Measurements from ENCODE around the gene PRTFDC1. TPM values are rescaled to one million over a fixed set of nuclear protein-coding genes. Genes with fewer than 3 reads are reported as not detected.

PRTFDC1 gene
- total RNA-seq, 1 donor from 2014 or later, result 1.5 TPM

DNA sequence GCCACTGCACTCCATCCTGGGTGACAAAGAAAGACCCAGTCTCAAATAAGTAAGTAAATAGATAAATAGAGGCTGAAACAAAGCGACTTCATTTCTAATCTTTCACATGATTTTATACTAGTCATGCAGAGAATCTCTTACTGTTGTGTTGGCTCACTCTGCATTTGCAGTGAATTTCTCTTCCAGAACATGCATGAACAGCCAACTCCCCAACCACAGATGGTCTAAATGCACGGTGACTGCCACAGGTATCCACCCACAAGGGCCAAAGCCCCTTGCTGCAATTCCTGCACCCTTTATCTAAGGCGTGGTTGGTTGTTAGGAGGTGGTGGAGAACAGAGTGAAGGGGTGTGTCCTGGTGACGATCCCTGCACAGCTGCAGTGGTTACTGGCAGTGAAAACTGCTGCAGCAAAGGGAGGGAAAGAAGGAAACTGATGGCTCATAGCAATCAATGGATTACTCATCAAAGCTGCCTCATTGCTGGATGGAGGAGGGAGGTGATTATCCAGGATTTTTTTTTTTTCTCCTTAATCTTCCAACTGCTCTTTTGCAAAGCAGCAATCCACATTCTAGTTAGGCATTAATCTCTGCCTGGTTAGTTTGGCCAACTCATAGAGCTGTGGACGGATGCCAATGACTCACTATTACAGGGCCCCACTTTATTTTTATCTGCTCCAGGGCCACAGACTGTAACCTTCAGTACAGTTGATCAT is 50.6 kb downstream of the PRTFDC1 start:
- DNase-seq, result peak; percentile 29
- H3K4me1 ChIP-seq, result peaks cover 30% of the 10 kb centered on the region
- H3K27me3 ChIP-seq (ENCODE audit: low read depth), result no peaks in the 10 kb centered on the region
- H3K4me3 ChIP-seq, result no peak overlapping the region
- TF ChIP-seq, protein P1, sequence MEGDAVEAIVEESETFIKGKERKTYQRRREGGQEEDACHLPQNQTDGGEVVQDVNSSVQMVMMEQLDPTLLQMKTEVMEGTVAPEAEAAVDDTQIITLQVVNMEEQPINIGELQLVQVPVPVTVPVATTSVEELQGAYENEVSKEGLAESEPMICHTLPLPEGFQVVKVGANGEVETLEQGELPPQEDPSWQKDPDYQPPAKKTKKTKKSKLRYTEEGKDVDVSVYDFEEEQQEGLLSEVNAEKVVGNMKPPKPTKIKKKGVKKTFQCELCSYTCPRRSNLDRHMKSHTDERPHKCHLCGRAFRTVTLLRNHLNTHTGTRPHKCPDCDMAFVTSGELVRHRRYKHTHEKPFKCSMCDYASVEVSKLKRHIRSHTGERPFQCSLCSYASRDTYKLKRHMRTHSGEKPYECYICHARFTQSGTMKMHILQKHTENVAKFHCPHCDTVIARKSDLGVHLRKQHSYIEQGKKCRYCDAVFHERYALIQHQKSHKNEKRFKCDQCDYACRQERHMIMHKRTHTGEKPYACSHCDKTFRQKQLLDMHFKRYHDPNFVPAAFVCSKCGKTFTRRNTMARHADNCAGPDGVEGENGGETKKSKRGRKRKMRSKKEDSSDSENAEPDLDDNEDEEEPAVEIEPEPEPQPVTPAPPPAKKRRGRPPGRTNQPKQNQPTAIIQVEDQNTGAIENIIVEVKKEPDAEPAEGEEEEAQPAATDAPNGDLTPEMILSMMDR (IDR thresholded peaks at IDR 0.05; ENCODE audit: borderline replicate concordance), result no peak
- H3K27ac ChIP-seq (replicated peaks), result peak overlapping the region; percentile 54
- intact Hi-C loops (cut with micrococcal nuclease), result no loop called here
- H3K36me3 ChIP-seq, result no peaks in the 10 kb centered on the region
- no peaks in the 10 kb centered on the region for H3K9me3 ChIP-seq (replicated peaks)

GRCh38 chr10:24900888-24901685 is 51.3 kb downstream of the PRTFDC1 start:
- intact Hi-C loops (cut with micrococcal nuclease), result no loop called here
- H3K27ac ChIP-seq (replicated peaks), result peak overlapping the region; percentile 54

DNA sequence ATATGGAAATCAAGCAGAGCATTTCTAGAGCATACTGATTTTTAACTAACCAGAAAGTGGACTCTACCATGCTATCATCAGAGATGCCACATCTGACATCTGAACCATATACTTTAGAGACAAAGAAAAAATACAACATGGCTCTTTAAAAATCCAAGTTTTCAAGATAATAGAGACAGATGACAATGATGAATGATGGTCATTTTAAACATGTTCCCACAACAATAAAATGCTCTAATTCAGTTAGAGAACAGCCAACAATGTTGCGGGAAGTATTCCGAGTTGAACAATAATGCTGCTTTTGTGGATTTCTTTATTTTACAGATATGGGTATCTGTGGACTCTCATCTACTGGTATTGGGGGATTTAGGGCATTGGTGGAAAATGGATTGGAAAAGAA is 52.8 kb downstream of the PRTFDC1 start:
- no peaks in the 10 kb centered on the region for H3K9me3 ChIP-seq (replicated peaks)
- no peak for DNase-seq
- H3K36me3 ChIP-seq, result no peaks in the 10 kb centered on the region
- intact Hi-C loops (cut with micrococcal nuclease), result no loop called here
- H3K4me3 ChIP-seq, result no peak overlapping the region
- H3K27ac ChIP-seq (replicated peaks), result no peak overlapping the region
- peaks cover 30% of the 10 kb centered on the region for H3K4me1 ChIP-seq
- TF ChIP-seq, protein P1 (IDR thresholded peaks at IDR 0.05; ENCODE audit: borderline replicate concordance), result no peak
- no peaks in the 10 kb centered on the region for H3K27me3 ChIP-seq (ENCODE audit: low read depth)

More at GRCh38 chr10:24900888-24901685, 51.3 kb downstream of the PRTFDC1 start:
- TF ChIP-seq, protein P1 (IDR thresholded peaks at IDR 0.05; ENCODE audit: borderline replicate concordance), result no peak
- no peak for DNase-seq
- no peak overlapping the region for H3K4me3 ChIP-seq
- H3K27me3 ChIP-seq (ENCODE audit: low read depth), result no peaks in the 10 kb centered on the region
- no peaks in the 10 kb centered on the region for H3K9me3 ChIP-seq (replicated peaks)
- no peaks in the 10 kb centered on the region for H3K36me3 ChIP-seq
- peaks cover 30% of the 10 kb centered on the region for H3K4me1 ChIP-seq

DNA sequence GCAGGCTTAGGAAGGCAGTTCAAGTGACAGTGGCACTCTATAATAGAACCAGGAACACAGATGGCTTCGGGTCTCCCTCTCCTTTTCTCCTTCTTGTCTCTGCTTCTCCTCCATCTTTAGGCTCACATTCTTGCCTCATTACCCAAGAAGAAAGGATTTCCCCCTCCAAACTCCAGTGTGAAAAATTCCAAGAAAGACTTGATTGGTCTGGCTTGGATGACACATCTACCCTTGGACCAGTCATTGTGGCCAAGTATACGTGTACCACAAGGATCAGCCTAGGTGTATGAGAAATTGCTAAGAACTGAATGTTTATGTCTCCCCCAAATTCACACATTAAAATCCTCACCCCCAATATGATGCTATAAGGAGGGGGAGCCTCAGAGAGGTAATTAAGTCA is 53.9 kb downstream of the PRTFDC1 start:
- DNase-seq, result no peak
- H3K36me3 ChIP-seq, result no peaks in the 10 kb centered on the region
- intact Hi-C loops (cut with micrococcal nuclease), result no loop called here
- no peaks in the 10 kb centered on the region for H3K9me3 ChIP-seq (replicated peaks)
- peaks cover 26% of the 10 kb centered on the region for H3K4me1 ChIP-seq
- no peaks in the 10 kb centered on the region for H3K27me3 ChIP-seq (ENCODE audit: low read depth)
- H3K27ac ChIP-seq (replicated peaks), result no peak overlapping the region
- TF ChIP-seq, protein P1 (IDR thresholded peaks at IDR 0.05; ENCODE audit: borderline replicate concordance), result no peak
- no peak overlapping the region for H3K4me3 ChIP-seq

- H3K4me1 ChIP-seq, result peaks cover 15% of the 10 kb centered on the region
- H3K9me3 ChIP-seq (replicated peaks), result no peaks in the 10 kb centered on the region
- no peak for DNase-seq
- H3K27ac ChIP-seq (replicated peaks), result no peak overlapping the region
- TF ChIP-seq, protein P1 (IDR thresholded peaks at IDR 0.05; ENCODE audit: borderline replicate concordance), result no peak
- no peaks in the 10 kb centered on the region for H3K27me3 ChIP-seq (ENCODE audit: low read depth)
- intact Hi-C loops (cut with micrococcal nuclease), result no loop called here
- H3K4me3 ChIP-seq, result no peak overlapping the region
- H3K36me3 ChIP-seq, result no peaks in the 10 kb centered on the region
These were observed 55.0 kb downstream of the PRTFDC1 start for GRCh38 chr10:24897326-24897926.
